ENCODE measurements around the gene PLA2G3. TPM values are rescaled to one million over a fixed set of nuclear protein-coding genes. Genes with fewer than 3 reads are reported as not detected.

Gene PLA2G3
- total RNA-seq, 1 experiment from 2014 or later, result 8.2 TPM

DNA sequence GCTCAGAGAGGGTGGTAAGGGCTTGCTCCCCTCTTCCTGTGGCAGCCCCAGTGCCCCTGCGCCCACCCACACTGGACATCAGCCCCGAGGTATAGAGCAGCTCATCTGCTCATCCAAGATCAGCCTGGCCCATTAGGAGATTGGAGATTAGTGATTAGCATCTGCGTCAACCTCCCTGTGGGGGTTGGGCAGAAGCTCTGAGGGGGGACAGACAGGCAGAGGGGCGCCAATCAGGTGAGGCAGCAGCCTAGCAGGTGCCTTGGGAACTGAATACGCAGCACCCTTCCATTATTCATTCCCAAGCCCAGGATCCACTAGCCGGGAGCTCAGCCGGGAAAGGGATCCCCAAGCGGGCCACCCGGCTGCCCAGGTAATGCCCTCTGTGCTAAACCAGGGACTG, 48.1 kb downstream of the PLA2G3 start:
- Histone ChIP-seq H3K9me3 (ENCODE audit: control insufficient read depth, low read depth, low read length) (no peaks in the 10 kb centered on the region), H4K8ac (replicated peaks; ENCODE audit: insufficient read length, low read depth, low read length) (no peak overlapping the region), H4K91ac (ENCODE audit: insufficient read length, low read depth, low read length) (no peak overlapping the region), H2BK120ac (ENCODE audit: low read depth, low read length, poor library complexity, severe bottlenecking) (no peak overlapping the region), H2BK20ac (ENCODE audit: low read depth, low read length, poor library complexity, severe bottlenecking) (no peak overlapping the region), H3K9ac (ENCODE audit: extremely low read depth, insufficient read length, low read length) (no peak overlapping the region), H3K4me2 (ENCODE audit: insufficient read depth, insufficient read length, low read length) (no peak overlapping the region), H3K23ac (ENCODE audit: insufficient read length, low read depth, low read length) (no peak overlapping the region), H2AK5ac (ENCODE audit: insufficient read length, low read length) (no peak overlapping the region), H3K14ac (ENCODE audit: insufficient read depth, low read length) (no peak overlapping the region), H3K18ac (ENCODE audit: insufficient read length, low read depth, low read length) (no peak overlapping the region), H3K4ac (ENCODE audit: low read depth, low read length) (no peak overlapping the region), H4K20me1 (ENCODE audit: control insufficient read depth, insufficient read depth, insufficient read length) (no peaks in the 10 kb centered on the region), H3T11ph (ENCODE audit: low read length) (no peak overlapping the region), H2BK12ac (ENCODE audit: insufficient read length, low read depth, low read length) (no peak overlapping the region), H3K27me3 (ENCODE audit: insufficient read depth, low read length) (no peaks in the 10 kb centered on the region), H3K4me1 (ENCODE audit: insufficient read depth, low read length) (no peaks in the 10 kb centered on the region), H2BK15ac (ENCODE audit: low read depth, low read length) (no peak overlapping the region), H3K56ac (ENCODE audit: insufficient read length, low read depth, low read length) (no peak overlapping the region), H3K23me2 (ENCODE audit: insufficient read length, low read depth, low read length, poor library complexity, severe bottlenecking) (peaks cover 2% of the 10 kb centered on the region), H3K79me2 (ENCODE audit: insufficient read depth, low read length) (no peaks in the 10 kb centered on the region), H3K79me1 (ENCODE audit: insufficient read depth, low read depth, low read length, poor library complexity, severe bottlenecking) (no peaks in the 10 kb centered on the region), H2AFZ (ENCODE audit: low read length) (no peak overlapping the region), H2BK5ac (ENCODE audit: insufficient read length, low read length) (no peak overlapping the region), H4K5ac (ENCODE audit: insufficient read length, low read depth, low read length) (no peak overlapping the region), H3K27ac (ENCODE audit: insufficient read length, low read depth, low read length) (no peak overlapping the region)
- DNase-seq, result peak; percentile 22
- WGBS (ENCODE audit: extremely low coverage, insufficient read length, low lambda C conversion rate), result no CpG with 5 or more reads among the region's 9 CpGs
- Mint-ChIP-seq H3K27ac (no peak overlapping the region), H3K9me3 (no peaks in the 10 kb centered on the region), H3K27me3 (ENCODE audit: low read depth) (no peaks in the 10 kb centered on the region), H3K4me3 (no peak overlapping the region), H3K36me3 (ENCODE audit: insufficient read depth in 1 of 3, low read depth in 3 of 3) (peaks cover 2 to 11% (median 2%) of the 10 kb centered on the region in 3 experiments; a peak in 3 of 7 replicates), H3K4me1 (peaks cover 4 to 19% of the 10 kb centered on the region in 2 experiments)
- TF ChIP-seq, protein P1, sequence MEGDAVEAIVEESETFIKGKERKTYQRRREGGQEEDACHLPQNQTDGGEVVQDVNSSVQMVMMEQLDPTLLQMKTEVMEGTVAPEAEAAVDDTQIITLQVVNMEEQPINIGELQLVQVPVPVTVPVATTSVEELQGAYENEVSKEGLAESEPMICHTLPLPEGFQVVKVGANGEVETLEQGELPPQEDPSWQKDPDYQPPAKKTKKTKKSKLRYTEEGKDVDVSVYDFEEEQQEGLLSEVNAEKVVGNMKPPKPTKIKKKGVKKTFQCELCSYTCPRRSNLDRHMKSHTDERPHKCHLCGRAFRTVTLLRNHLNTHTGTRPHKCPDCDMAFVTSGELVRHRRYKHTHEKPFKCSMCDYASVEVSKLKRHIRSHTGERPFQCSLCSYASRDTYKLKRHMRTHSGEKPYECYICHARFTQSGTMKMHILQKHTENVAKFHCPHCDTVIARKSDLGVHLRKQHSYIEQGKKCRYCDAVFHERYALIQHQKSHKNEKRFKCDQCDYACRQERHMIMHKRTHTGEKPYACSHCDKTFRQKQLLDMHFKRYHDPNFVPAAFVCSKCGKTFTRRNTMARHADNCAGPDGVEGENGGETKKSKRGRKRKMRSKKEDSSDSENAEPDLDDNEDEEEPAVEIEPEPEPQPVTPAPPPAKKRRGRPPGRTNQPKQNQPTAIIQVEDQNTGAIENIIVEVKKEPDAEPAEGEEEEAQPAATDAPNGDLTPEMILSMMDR (conservative IDR thresholded peaks at IDR 0.05), result no peak
